ENCODE results near the gene XCL1. TPM values are rescaled to one million over a fixed set of nuclear protein-coding genes. Genes with fewer than 3 reads are reported as not detected.

Gene XCL1
- total and polyA plus RNA-seq, 2 of the 13 experiments (the other 11 are each of a cell fraction or from before 2014, with no cell fraction given) = 2.5 to 7.6 TPM

- TF ChIP-seq, protein P1, sequence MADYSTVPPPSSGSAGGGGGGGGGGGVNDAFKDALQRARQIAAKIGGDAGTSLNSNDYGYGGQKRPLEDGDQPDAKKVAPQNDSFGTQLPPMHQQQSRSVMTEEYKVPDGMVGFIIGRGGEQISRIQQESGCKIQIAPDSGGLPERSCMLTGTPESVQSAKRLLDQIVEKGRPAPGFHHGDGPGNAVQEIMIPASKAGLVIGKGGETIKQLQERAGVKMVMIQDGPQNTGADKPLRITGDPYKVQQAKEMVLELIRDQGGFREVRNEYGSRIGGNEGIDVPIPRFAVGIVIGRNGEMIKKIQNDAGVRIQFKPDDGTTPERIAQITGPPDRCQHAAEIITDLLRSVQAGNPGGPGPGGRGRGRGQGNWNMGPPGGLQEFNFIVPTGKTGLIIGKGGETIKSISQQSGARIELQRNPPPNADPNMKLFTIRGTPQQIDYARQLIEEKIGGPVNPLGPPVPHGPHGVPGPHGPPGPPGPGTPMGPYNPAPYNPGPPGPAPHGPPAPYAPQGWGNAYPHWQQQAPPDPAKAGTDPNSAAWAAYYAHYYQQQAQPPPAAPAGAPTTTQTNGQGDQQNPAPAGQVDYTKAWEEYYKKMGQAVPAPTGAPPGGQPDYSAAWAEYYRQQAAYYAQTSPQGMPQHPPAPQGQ (CRISPR knock-in tag; IDR thresholded peaks at IDR 0.05; ENCODE audit: borderline replicate concordance) = no peak
- TF ChIP-seq ZNF605 (CRISPR knock-in tag; IDR thresholded peaks at IDR 0.05) = no peak
- no peak for TF ChIP-seq ZNF10 (CRISPR knock-in tag; IDR thresholded peaks at IDR 0.05; ENCODE audit: borderline replicate concordance, low read depth)
- TF ChIP-seq, protein P2, sequence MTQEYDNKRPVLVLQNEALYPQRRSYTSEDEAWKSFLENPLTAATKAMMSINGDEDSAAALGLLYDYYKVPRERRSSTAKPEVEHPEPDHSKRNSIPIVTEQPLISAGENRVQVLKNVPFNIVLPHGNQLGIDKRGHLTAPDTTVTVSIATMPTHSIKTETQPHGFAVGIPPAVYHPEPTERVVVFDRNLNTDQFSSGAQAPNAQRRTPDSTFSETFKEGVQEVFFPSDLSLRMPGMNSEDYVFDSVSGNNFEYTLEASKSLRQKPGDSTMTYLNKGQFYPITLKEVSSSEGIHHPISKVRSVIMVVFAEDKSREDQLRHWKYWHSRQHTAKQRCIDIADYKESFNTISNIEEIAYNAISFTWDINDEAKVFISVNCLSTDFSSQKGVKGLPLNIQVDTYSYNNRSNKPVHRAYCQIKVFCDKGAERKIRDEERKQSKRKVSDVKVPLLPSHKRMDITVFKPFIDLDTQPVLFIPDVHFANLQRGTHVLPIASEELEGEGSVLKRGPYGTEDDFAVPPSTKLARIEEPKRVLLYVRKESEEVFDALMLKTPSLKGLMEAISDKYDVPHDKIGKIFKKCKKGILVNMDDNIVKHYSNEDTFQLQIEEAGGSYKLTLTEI (CRISPR knock-in tag; conservative IDR thresholded peaks at IDR 0.05) = no peak
- no peak for TF ChIP-seq ZC3H13 (CRISPR knock-in tag; IDR thresholded peaks at IDR 0.05)
- no peak for TF ChIP-seq MIER2 (CRISPR knock-in tag; IDR thresholded peaks at IDR 0.05)
- no peak for TF ChIP-seq CCAR2 (optimal IDR thresholded peaks at IDR 0.05; ENCODE audit: low read depth, low read length)
- no peak for TF ChIP-seq RFXAP (CRISPR knock-in tag; IDR thresholded peaks at IDR 0.05; ENCODE audit: borderline replicate concordance)
- TF ChIP-seq ATF1 (CRISPR knock-in tag; IDR thresholded peaks at IDR 0.05) = no peak
- no peak for TF ChIP-seq SMAD1 (CRISPR knock-in tag; IDR thresholded peaks at IDR 0.05; ENCODE audit: borderline replicate concordance, low read depth)
- TF ChIP-seq MYC (CRISPR knock-in tag; IDR thresholded peaks at IDR 0.05; ENCODE audit: borderline replicate concordance) = no peak
- peak; percentile 96 for TF ChIP-seq NCOA2 (CRISPR knock-in tag; IDR thresholded peaks at IDR 0.05)
- peak; percentile 84 for TF ChIP-seq CEBPG (CRISPR knock-in tag; IDR thresholded peaks at IDR 0.05)
- no peak for TF ChIP-seq PAF1 (CRISPR knock-in tag; IDR thresholded peaks at IDR 0.05)
- TF ChIP-seq ZFP36L1 (CRISPR knock-in tag; IDR thresholded peaks at IDR 0.05) = no peak
- TF ChIP-seq ZNF691 (CRISPR knock-in tag; IDR thresholded peaks at IDR 0.05; ENCODE audit: borderline replicate concordance, low read depth) = no peak
- TF ChIP-seq ATF3 (CRISPR knock-in tag; IDR thresholded peaks at IDR 0.05) = no peak
- no peak for TF ChIP-seq ZNF30 (CRISPR knock-in tag; IDR thresholded peaks at IDR 0.05)
- no peak for TF ChIP-seq ZNF549 (CRISPR knock-in tag; IDR thresholded peaks at IDR 0.05)
- no peak for TF ChIP-seq TGIF2 (CRISPR knock-in tag; IDR thresholded peaks at IDR 0.05)
- TF ChIP-seq ZNF7 (CRISPR knock-in tag; IDR thresholded peaks at IDR 0.05) = no peak
- TF ChIP-seq IRX3 (CRISPR knock-in tag; IDR thresholded peaks at IDR 0.05; ENCODE audit: borderline replicate concordance, low read depth) = no peak
- no peak for TF ChIP-seq PREB (CRISPR knock-in tag; IDR thresholded peaks at IDR 0.05)
- TF ChIP-seq, protein P3, sequence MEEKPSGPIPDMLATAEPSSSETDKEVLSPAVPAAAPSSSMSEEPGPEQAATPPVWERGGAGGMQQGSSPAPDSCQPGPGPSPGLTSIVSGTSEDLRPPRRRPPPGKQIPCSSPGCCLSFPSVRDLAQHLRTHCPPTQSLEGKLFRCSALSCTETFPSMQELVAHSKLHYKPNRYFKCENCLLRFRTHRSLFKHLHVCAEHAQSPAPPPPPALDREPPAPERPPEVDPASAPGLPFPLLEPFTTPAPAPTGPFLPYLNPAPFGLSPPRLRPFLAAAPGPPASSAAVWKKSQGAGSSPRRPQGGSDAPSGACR (CRISPR knock-in tag; IDR thresholded peaks at IDR 0.05) = 0 out of 2 replicates have a peak, but pooled peaks have one; percentile 33
- TF ChIP-seq HOXA7 (CRISPR knock-in tag; IDR thresholded peaks at IDR 0.05) = no peak
- TF ChIP-seq ZNF367 (CRISPR knock-in tag; IDR thresholded peaks at IDR 0.05; ENCODE audit: borderline replicate concordance) = no peak
Measured at GRCh38 chr1:168551688-168552087, 24.7 kb upstream of the XCL1 start (continued).
